D721Med (cell line): ENCODE results near the gene PDLIM5.

ENCODE experiments used
- DNase-seq: peaks from one replicate; pipeline ENCODE4 v3.0.0; 2011; ENCODE audit warnings: low spot score; ENCODE audit not compliant: insufficient read length
- FAIRE-seq: peaks from 2 replicates; lab custom pipeline; 2011; peaks lifted over from hg19 to GRCh38; lab: Jason Lieb, UNC
- CTCF ChIP-seq: IDR thresholded peaks from 2 replicates; pipeline ENCODE4 v1.5.1; 2012; ENCODE audit warnings: mild to moderate bottlenecking, control low read depth; ENCODE audit not compliant: insufficient read depth; ENCODE audit errors: missing control alignments

PDLIM5 gene

GRCh38 chr4:94673961-94674360 is 222.2 kb downstream of the PDLIM5 start:
- DNase-seq (no peak), FAIRE-seq (no peak)
- no peak for TF ChIP-seq CTCF

- DNase-seq (no peak), FAIRE-seq (no peak)
- TF ChIP-seq CTCF, result no peak
These were observed 225.2 kb downstream of the PDLIM5 start for GRCh38 chr4:94676970-94677369.

- DNase-seq (no peak), FAIRE-seq (no peak)
- no peak for TF ChIP-seq CTCF
These were observed 227.2 kb downstream of the PDLIM5 start for GRCh38 chr4:94678896-94679295.

- DNase-seq (no peak), FAIRE-seq (no peak)
- no peak for TF ChIP-seq CTCF
These were observed 228.6 kb downstream of the PDLIM5 start for GRCh38 chr4:94680176-94680862.

GRCh38 chr4:94686086-94686485 is 234.3 kb downstream of the PDLIM5 start:
- no peak for TF ChIP-seq CTCF
- DNase-seq, result no peak
- FAIRE-seq, result no peak

- no peak for FAIRE-seq
These were observed 237.6 kb downstream of the PDLIM5 start for GRCh38 chr4:94689155-94689860.

More at GRCh38 chr4:94689155-94689860, 237.6 kb downstream of the PDLIM5 start:
- DNase-seq, result no peak
- TF ChIP-seq CTCF, result no peak
